GM19324 (cell line): Measurements from ENCODE around the gene DTNA.

Experiments
- ATAC-seq: cut with Tn5 transposase; IDR thresholded peaks from one replicate; pipeline ENCODE4 v1.9.1; 2021; ENCODE audit warnings: mild to moderate bottlenecking, moderate library complexity; ENCODE audit not compliant: unreplicated experiment, low FRiP score

The DTNA gene

GRCh38 chr18:34844732-34845459 is 134.8 kb downstream of the DTNA start:
- no peak for ATAC-seq

- ATAC-seq: no peak
These were observed 137.3 kb downstream of the DTNA start for GRCh38 chr18:34847408-34847807.

DNA sequence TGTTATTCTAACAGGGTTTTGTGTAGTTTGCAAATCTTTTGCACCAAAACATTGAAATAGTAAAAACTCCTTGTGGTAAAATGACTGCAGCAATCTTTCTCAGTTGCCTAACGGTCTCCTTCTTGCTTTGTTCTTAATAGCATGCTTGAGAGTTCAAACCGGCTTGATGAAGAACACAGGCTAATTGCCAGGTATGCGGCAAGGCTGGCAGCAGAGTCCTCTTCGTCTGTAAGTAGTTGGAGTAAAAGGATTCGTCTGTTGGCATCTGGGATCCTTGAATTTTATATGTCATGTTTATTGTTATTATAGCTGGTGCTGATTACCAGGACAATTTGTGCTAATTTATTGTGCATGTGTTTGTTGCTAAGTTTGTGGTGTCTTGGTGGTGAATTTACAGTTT is 138.1 kb downstream of the DTNA start:
- ATAC-seq: no peak

DNA sequence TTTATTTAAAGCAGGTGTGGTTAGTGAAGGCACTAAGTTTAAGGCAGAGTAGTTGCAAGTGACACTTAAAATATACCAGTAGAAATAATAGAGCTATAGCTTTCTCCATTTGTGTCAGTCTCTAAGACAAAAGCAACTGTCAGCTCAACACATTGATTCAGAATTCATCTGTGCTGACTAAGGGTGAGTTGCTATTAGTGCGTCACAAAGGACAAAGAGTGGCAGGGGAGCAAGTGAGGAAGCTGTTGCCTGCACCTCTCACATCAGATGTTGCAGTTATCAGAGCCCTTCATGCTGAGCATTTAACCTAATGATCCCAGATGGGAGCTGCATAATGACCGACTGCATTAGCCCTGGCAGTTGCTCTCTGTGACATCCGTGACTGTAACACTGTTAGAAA is 138.6 kb downstream of the DTNA start:
- no peak for ATAC-seq

DNA sequence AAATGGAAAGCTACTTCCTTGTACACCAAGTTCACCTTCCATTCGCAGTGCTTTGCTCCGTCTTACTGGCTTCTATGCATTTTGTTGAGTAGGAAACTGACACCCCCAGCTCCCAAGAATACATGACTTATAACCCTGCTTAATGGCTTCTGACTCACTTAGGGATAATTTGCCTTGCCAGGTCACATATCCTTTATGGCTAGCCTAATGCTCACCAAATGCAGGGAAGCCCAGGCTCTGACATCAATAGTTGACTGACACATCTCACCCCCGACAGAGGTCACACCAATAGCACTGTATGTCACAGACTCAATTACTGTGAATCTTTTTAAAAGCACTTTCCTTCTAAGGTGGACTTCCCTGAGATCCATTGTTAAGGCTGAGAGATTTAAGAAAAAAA is 147.2 kb downstream of the DTNA start:
- ATAC-seq: no peak

GRCh38 chr18:34858188-34858587 is 148.1 kb downstream of the DTNA start:
- no peak for ATAC-seq

DNA sequence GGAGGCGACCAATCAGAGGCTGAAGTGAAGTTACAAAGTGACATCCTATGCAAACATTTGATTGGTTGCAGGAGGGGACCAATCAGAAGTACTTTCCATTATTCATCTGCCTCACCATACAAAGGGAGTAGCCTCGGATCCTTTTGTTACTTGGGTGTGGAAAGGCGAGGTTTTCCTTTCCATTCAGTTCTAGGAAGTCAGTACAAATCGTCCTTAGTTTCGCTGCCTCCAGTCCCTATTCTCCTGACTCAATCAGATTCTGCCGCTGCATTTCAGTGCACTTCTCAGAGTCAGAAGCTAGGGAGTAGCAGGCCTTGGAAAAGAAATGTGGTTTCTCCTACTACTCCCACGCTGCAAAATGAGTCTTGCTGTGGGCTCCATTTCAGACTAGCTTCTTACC is 149.4 kb downstream of the DTNA start:
- no peak for ATAC-seq

GRCh38 chr18:34862561-34862960 is 152.5 kb downstream of the DTNA start:
- no peak for ATAC-seq

DNA sequence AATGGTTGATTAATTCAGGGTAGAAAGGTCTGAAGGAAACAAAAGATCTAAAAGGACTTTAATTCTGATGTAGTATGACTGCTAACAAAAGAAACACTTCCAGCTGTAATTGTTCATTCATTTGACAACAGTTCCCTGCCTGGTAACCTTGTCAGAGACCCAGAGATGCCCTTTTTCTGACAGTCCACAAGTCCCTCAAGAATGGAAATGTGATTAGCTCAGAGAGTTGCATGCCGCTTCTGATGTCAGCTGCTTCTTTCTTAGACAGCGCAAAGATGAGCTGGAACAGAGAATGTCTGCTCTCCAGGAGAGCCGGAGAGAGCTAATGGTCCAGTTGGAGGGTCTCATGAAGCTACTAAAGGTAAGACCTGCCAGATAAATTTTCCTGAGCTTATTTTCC is 153.6 kb downstream of the DTNA start:
- ATAC-seq: no peak

DNA sequence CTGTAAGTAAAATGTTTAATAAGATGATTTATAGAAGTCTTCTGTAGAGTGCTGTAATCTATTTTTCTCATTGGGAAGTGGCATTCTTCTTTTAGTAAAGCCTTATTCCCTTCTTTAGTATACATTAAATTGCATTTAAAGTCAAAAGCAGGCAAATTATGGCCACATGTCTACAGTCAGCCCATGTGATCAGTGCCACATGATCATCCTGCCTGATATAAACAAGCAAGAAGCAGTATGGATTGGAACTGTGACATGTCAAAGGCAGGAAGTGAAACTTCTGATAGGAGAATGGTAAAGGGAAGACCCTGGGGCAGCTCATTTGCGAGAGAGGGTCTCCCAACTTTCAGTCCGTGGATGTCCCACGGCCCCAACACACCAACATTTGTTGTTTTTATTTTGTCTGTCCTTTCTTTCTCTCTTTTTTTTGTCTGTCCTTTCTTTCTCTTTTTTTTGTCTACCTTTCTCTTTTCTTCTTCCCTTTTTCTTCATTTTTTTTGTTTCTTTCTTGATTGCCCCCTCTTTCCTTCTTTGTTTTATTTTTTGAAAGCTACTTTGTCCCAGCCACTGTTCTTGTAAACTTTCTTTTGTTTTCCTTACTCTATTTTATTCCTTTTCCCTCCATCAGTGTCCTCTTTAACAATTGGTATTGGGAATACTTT is 154.9 kb downstream of the DTNA start:
- ATAC-seq: no peak

GRCh38 chr18:34866310-34866709 is 156.2 kb downstream of the DTNA start:
- no peak for ATAC-seq

DNA sequence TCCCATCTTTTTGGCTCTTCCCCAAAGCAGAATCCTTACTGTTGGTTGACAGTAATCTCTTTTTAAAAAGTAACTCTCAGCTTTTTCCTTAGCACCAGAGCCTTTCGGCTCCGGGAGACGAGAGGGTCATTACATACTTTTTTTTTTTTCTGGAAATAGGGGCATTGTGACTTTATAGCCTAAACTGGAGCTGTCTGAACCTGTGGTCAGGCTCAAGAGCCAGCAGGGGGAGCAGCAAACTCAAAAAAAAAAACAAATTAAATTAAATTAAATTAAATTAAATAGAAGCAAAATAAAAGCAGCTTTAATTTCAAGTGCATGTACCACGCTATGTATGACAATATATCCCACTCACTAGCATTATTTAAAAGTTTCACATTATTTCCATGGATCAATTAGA is 156.6 kb downstream of the DTNA start:
- no peak for ATAC-seq

GRCh38 chr18:34867520-34867919 is 157.4 kb downstream of the DTNA start:
- no peak for ATAC-seq

DNA sequence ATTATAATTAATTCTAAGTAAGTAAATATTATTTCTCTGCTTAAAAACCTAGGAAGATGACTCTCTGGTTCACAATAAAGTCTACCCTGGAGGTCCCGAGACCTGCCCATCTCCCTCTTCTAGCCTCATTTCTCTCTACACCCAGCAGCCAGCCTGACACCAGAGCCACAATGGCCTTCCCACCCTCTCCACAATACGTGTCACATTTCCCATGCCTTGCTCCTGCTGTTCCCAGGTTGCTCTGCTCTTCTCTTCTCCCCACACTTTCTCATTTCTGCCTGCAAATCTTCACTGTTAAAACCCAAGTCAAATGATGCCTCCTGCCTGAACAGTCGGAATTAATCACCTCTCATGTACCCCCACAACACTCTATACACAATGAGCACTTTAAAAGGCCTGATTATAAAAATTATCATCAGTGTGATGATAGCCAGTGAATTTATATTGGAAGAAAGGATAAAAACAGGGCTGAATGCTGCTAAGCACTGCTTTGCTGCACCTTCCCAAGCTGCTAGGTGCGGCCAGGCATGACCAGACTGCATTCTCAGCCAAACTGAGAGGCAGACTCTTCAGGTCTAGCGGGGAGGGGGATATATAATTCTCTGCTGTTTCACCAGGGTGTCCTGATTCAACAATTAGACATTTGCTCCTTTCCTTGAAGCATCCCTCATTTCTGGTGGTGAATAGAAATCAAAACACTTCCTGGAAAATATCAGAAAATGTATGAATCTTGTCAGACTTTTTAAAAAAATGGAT is 160.6 kb downstream of the DTNA start:
- no peak for ATAC-seq

DNA sequence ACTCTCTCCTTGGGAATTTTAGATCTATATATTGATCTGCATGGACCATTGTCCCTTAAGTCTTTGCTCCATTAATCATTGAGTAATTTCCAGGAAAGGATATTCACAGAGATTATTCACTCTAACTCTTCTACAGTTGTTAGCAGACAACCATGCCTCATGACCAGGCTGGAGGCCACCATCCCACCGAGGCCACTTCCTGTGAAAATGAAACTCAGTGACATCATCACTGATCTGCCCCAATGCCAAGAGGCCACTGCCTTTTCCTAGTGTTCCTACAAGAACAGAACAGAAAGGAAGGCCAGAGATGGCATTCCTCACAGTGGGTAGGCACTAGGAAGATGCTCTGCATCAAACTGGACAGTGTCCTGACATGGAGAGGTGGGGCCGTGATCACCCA is 161.3 kb downstream of the DTNA start:
- ATAC-seq: no peak

DNA sequence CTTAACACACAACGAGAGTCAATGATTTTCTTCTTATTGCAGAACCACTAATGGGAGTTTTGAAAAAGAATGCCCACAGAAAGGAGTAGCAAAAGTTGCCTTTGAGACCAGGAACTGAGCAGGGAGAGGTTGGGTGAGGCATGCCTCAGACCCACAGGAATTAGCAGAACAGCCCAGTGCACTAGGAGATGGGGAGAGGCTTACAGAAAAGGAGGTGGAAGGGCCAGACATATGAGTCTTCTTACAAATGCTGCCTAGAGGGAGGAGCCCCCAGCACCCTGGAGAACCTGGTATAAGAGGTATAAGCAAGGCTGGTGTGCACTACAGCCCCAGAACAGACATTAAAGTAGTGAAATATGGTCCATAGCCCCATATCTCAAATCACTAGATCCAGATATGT is 162.0 kb downstream of the DTNA start:
- no peak for ATAC-seq

DNA sequence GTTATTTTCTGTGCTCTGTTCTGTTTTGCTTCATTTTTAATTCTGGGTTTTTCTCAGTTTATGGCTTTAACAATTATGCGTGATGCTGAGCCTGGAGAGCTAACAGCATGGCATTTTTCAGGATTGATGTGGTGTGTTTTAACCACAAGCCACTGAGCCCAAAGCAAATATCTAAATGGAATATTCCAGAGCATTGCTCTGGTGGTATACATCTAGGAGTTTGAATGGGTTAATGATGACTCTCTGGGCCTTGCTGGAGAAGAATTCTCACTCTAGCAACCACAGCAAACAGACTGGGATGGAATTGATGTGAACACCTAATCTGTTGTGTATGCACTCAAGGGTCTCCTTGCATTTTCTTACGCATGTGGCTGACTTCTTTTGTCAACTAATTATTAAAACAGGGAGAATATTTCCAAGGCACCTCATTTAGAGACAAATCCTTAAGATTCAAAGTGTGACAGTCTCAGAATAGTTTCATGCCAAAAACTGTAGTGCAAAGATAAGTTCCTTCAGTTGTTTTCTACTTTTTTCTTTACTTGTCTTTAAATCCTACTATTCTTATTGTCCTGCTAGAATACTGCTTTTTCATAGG is 164.0 kb downstream of the DTNA start:
- no peak for ATAC-seq

GRCh38 chr18:34875150-34875549 is 165.1 kb downstream of the DTNA start:
- no peak for ATAC-seq

- no peak for ATAC-seq
These were observed 170.3 kb downstream of the DTNA start for GRCh38 chr18:34880403-34880802.

GRCh38 chr18:34880882-34881834 is 171.1 kb downstream of the DTNA start:
- ATAC-seq: no peak
